ENCODE measurements around the gene MARK3. TPM values are rescaled to one million over a fixed set of nuclear protein-coding genes. Genes with fewer than 3 reads are reported as not detected.

Gene MARK3
- total and polyA plus RNA-seq, 2 of the 4 experiments (the other 2 are of a cell fraction) = 78.5 to 80.5 TPM

GRCh38 chr14:103445806-103446205, 60.6 kb downstream of the MARK3 start (continued):
- TF ChIP-seq CHD1 (IDR thresholded peaks at IDR 0.05; ENCODE audit: low read depth, low read length) = no peak
- no peak for TF ChIP-seq MXI1 (IDR thresholded peaks at IDR 0.05; ENCODE audit: borderline replicate concordance, low read depth, low read length)
- TF ChIP-seq RCOR1 (IDR thresholded peaks at IDR 0.05; ENCODE audit: insufficient replicate concordance, low read length) = no peak

GRCh38 chr14:103448097-103448496, 62.9 kb downstream of the MARK3 start:
- Histone ChIP-seq H3K4me2 (ENCODE audit: low read depth, low read length) (no peak overlapping the region), H4K91ac (ENCODE audit: insufficient read depth, low read depth, low read length) (no peak overlapping the region), H4K8ac (ENCODE audit: low read depth in 2 of 2, low read length in 2 of 2) (no peak overlapping the region), H2AK9ac (replicated peaks; ENCODE audit: low read depth, low read length, poor library complexity) (no peak overlapping the region), H3K9me1 (ENCODE audit: insufficient read depth, low read length) (peaks cover 13% of the 10 kb centered on the region), H2BK5ac (ENCODE audit: low read depth, low read length, poor library complexity, severe bottlenecking) (no peak overlapping the region), H3K56ac (ENCODE audit: extremely low read depth, insufficient read depth, low read length) (no peak overlapping the region), H2AK5ac (ENCODE audit: low read depth, low read length) (0 out of 2 replicates have a peak overlapping the region, but pooled peaks have one; percentile 30), H3K23ac (ENCODE audit: low read depth, low read length) (no peak overlapping the region), H3K4ac (ENCODE audit: low read depth, low read length) (no peak overlapping the region), H3K14ac (replicated peaks; ENCODE audit: low read depth, low read length) (no peak overlapping the region), H2AFZ (replicated peaks; ENCODE audit: low read length, poor library complexity) (no peak overlapping the region), H4K5ac (ENCODE audit: low read depth, low read length) (no peak overlapping the region), H3K4me1 (ENCODE audit: control insufficient read depth, insufficient read depth, low read length) (peaks cover 13% of the 10 kb centered on the region), H3K9me3 (ENCODE audit: control insufficient read depth, insufficient read depth, low read length) (no peaks in the 10 kb centered on the region), H4K20me1 (ENCODE audit: insufficient read depth, low read length) (peaks cover 63% of the 10 kb centered on the region), H2BK20ac (ENCODE audit: low read depth, low read length) (no peak overlapping the region), H2BK120ac (ENCODE audit: low read depth, low read length) (no peak overlapping the region), H3K27me3 (ENCODE audit: control insufficient read depth, insufficient read depth, low read length) (no peaks in the 10 kb centered on the region), H3K9ac (ENCODE audit: low read depth, low read length) (no peak overlapping the region), H2BK15ac (ENCODE audit: low read depth, low read length) (no peak overlapping the region), H3K27ac (ENCODE audit: insufficient read depth, low read length) (no peak overlapping the region), H3K18ac (ENCODE audit: low read depth, low read length) (no peak overlapping the region), H3K4me3 (ENCODE audit: insufficient read depth, low read depth, low read length) (no peak overlapping the region), H3K36me3 (ENCODE audit: control insufficient read depth, insufficient read depth, low read length) (peaks cover 6% of the 10 kb centered on the region; the same call in 1 of the 2 replicates), H3K79me1 (ENCODE audit: low read depth in 1 of 2, low read length in 2 of 2) (peaks cover 26 to 73% of the 10 kb centered on the region in 2 experiments)
- BruUV-seq (replicated peaks) = no TSS peak
- ATAC-seq (ENCODE audit: low read depth) (no peak), DNase-seq (peak; percentile 25)
- 80% methylated on average over 1 of the region's 2 CpGs; no CpG with 5 or more reads in 1 of the 2 experiments for WGBS, 2 experiments (ENCODE audit: extremely low coverage in 2 of 2, insufficient read length in 1 of 2)
- TF ChIP-seq FOS (IDR thresholded peaks at IDR 0.05; ENCODE audit: low read depth, low read length) (no peak), NFE2L2 (IDR thresholded peaks at IDR 0.05; ENCODE audit: low read depth, low read length) (no peak), MXI1 (IDR thresholded peaks at IDR 0.05; ENCODE audit: borderline replicate concordance, low read depth, low read length) (no peak), USF2 (IDR thresholded peaks at IDR 0.05; ENCODE audit: low read depth, low read length) (no peak), ELK1 (IDR thresholded peaks at IDR 0.05; ENCODE audit: borderline replicate concordance, low read depth, low read length) (no peak), RCOR1 (IDR thresholded peaks at IDR 0.05; ENCODE audit: insufficient replicate concordance, low read length) (no peak), CTCF (conservative IDR thresholded peaks at IDR 0.05; ENCODE audit: low read depth, low read length) (no peak), RAD21 (IDR thresholded peaks at IDR 0.05; ENCODE audit: low read length) (no peak), CHD1 (IDR thresholded peaks at IDR 0.05; ENCODE audit: low read depth, low read length) (no peak)
- in situ Hi-C loops (cut with MboI; ENCODE audit: low sequenced_read_pairs) = no loop called here
- ChIA-PET POLR2A (ENCODE audit: unreplicated experiment) (no interaction called here), CTCF (no interaction called here)
- dilution Hi-C loops (cut with HindIII; ENCODE audit: low sequenced_read_pairs, unreplicated experiment) = no loop called here
- intact Hi-C loops (cut with micrococcal nuclease) = no loop called here

All from IMR-90 (cell line).